Gastrocnemius medialis (tissue), 4 donors: ENCODE measurements around the gene OPALIN. TPM values are rescaled to one million over a fixed set of nuclear protein-coding genes. Genes with fewer than 3 reads are reported as not detected.

Experiments used
- ATAC-seq, 2 donors: fragments of 150-250 bp; one replicate each; pipeline ENCODE4 v1.9.1; 2016
- DNase-seq, 2 donors: peaks; one replicate each; pipeline ENCODE4 v3.0.0-alpha.2; 2019
- H3K27ac ChIP-seq, 4 donors: fragments of 200-600 bp; sonication (generic); 1 replicate in 1 of 4; 2 replicates in 3 of 4; pipeline ENCODE4 v1.5.1; 2016 to 2018; ENCODE audit warnings: mild to moderate bottlenecking in 2 of 4, moderate library complexity in 1 of 4
- H3K27me3 ChIP-seq, 3 donors: fragments of 200-600 bp; sonication (generic) in 2 of 3; 1 replicate in 1 of 3; 2 replicates in 2 of 3; pipeline versions ENCODE4 v1.5.1 to v1.6.0; 2016 to 2019; ENCODE audit warnings: mild to moderate bottlenecking in 1 of 3, moderate library complexity in 1 of 3
- H3K36me3 ChIP-seq, 2 donors: fragments of 200-600 bp; sonication (generic) in 1 of 2; one replicate each; pipeline ENCODE4 v1.5.1; 2017 to 2018
- H3K4me1 ChIP-seq, 2 donors: fragments of 200-600 bp; sonication (generic) in 1 of 2; one replicate each; pipeline ENCODE4 v1.5.1; 2016 to 2017; ENCODE audit warnings: mild to moderate bottlenecking in 2 of 2
- H3K4me3 ChIP-seq, 4 donors: fragments of 200-600 bp; sonication (generic) in 3 of 4; 1 replicate in 1 of 4; 2 replicates in 3 of 4; pipeline ENCODE4 v1.5.1; 2016 to 2019; ENCODE audit warnings: mild to moderate bottlenecking in 2 of 4
- H3K9me3 ChIP-seq, 3 donors: fragments of 200-600 bp; sonication (generic) in 2 of 3; 1 replicate in 1 of 3; 2 replicates in 2 of 3; pipeline ENCODE4 v1.5.1; 2016 to 2019
- POLR2A ChIP-seq, 2 donors: fragments of 450-650 bp; IDR thresholded peaks; one replicate each; pipeline ENCODE4 v1.6.1; 2017; ENCODE audit warnings: antibody characterized with exemption in 2 of 2, mild to moderate bottlenecking in 2 of 2, moderate library complexity in 2 of 2
- in situ Hi-C, 4 donors: fragments of 200-750 bp; cut with MboI; loops; one replicate each; pipeline versions ENCODE4 v1.15.0 to v1.8.0; 2017; ENCODE audit warnings: low sequenced_read_pairs in 4 of 4
- intact Hi-C: fragments of 100-400 bp; cut with DNase I; formaldehyde crosslinking; loops from one replicate; pipeline ENCODE4 v1.15.1; 2023; ENCODE audit warnings: low total_unique reads
- total RNA-seq, 4 donors: library from RNA; depleted of rRNA; stranded (reverse); fragments of >200 nt; gene quantifications; one replicate each; pipeline versions ENCODE4 v1.1.0 to v1.2.3, GENCODE V29; 2016
- TF ChIP-seq, protein P1 (sequence below), 5 experiments: fragments of 450-650 bp in 3 of 5; fragments of 200-600 bp in 2 of 5; sonication (generic) in 2 of 5; IDR thresholded peaks in 4 of 5; conservative IDR thresholded peaks in 1 of 5; 1 replicate in 4 of 5; 2 replicates in 1 of 5; pipeline ENCODE4 v1.5.1; 2016 to 2019; ENCODE audit warnings: antibody characterized with exemption in 5 of 5, mild to moderate bottlenecking in 3 of 5, moderate library complexity in 3 of 5

Gene OPALIN
- total RNA-seq, 4 donors from 2014 or later, result not detected

DNA sequence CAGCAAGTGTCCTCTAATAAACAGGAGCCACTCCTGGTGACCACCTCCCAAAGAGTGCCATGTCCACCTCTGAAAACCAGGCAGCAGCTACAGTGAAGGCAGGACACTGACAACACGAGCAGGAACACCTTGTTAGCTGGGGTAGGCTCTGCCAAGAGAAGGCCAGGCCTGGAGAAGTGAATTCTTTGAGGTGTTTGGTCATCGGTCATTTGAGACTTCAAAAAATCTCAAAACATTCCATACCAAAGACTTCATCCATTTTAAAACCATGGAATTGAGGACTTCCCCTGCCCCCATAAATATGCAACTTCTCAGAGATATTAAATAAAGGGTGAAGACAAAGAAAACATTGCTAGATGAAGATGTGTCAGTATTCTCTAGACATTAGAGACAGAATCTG lies 28.4 kb upstream of the OPALIN start:
- in situ Hi-C loops (loop anchor here (25.0 kb wide), 3 partner anchors 125 to 825 kb away; partner anchors contain the start of gene TLL2 (in 1 of the 4)), intact Hi-C loops (no loop called here)
- H3K4me1 ChIP-seq, result peaks cover 8 to 16% of the 10 kb centered on the region in 2 donors
- H3K9me3 ChIP-seq, result no peaks in the 10 kb centered on the region
- DNase-seq (no peak), ATAC-seq (no peak)
- no peaks in the 10 kb centered on the region for H3K27me3 ChIP-seq
- TF ChIP-seq, protein P1, sequence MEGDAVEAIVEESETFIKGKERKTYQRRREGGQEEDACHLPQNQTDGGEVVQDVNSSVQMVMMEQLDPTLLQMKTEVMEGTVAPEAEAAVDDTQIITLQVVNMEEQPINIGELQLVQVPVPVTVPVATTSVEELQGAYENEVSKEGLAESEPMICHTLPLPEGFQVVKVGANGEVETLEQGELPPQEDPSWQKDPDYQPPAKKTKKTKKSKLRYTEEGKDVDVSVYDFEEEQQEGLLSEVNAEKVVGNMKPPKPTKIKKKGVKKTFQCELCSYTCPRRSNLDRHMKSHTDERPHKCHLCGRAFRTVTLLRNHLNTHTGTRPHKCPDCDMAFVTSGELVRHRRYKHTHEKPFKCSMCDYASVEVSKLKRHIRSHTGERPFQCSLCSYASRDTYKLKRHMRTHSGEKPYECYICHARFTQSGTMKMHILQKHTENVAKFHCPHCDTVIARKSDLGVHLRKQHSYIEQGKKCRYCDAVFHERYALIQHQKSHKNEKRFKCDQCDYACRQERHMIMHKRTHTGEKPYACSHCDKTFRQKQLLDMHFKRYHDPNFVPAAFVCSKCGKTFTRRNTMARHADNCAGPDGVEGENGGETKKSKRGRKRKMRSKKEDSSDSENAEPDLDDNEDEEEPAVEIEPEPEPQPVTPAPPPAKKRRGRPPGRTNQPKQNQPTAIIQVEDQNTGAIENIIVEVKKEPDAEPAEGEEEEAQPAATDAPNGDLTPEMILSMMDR (IDR thresholded peaks at IDR 0.05 in 4 of 5, conservative IDR thresholded peaks at IDR 0.05 in 1 of 5), result no peak
- no peak for TF ChIP-seq POLR2A (IDR thresholded peaks at IDR 0.05)
- H3K27ac ChIP-seq, result no peak overlapping the region
- no peak overlapping the region for H3K4me3 ChIP-seq
- no peaks in the 10 kb centered on the region for H3K36me3 ChIP-seq

DNA sequence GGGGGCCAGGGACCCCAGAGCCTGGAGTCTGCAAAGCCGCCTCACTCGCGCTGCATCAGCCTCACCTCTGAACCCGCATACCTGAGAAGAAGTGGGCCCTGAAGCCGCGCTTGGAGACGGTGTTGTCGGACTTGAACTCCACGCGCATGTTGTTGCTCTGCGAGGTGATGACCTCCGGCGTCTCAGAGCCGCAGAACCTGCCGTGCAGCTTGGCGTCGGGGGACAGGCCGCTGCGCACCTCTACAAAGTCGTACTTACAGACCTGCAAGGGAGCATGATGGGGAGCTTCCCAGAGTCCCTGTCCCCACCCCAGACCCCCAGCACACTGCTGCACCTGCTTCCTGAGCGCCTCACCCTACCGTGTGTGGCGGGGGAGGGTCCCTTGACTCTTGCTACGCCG lies 25.7 kb upstream of the OPALIN start:
- Histone ChIP-seq H3K4me3 (no peak overlapping the region), H3K27ac (no peak overlapping the region), H3K27me3 (no peaks in the 10 kb centered on the region), H3K36me3 (no peaks in the 10 kb centered on the region), H3K9me3 (no peaks in the 10 kb centered on the region), H3K4me1 (peaks cover 0 to 2% of the 10 kb centered on the region in 2 donors)
- DNase-seq (no peak), ATAC-seq (no peak)
- TF ChIP-seq POLR2A (IDR thresholded peaks at IDR 0.05), result no peak
- TF ChIP-seq, protein P1 (IDR thresholded peaks at IDR 0.05 in 4 of 5, conservative IDR thresholded peaks at IDR 0.05 in 1 of 5), result no peak
- in situ Hi-C loops (loop anchor here (25.0 kb wide), 3 partner anchors 128 to 828 kb away; partner anchors contain the start of gene TLL2 (in 1 of the 4)), intact Hi-C loops (no loop called here)

DNA sequence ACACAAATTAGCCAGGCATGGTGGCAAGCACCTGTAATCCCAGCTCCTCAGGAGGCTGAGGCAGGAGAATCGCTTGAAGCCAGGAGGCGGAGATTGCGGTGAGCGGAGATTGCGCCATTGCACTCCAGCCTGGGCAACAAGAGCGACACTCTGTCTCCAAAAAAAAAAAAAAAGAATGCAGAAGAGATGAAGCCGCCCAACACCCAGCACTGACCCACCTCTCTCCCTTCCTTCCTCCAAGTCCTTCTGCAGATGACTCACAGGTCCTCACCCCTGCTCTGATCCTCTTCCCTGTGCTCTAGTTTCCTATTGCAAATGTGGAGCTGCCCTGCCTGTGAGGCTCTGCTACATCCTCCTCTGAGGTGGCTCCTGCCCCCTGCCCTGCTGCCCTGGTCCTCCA lies 22.0 kb upstream of the OPALIN start:
- in situ Hi-C loops (loop anchor here (25.0 kb wide), 3 partner anchors 131 to 831 kb away; partner anchors contain the start of gene TLL2 (in 1 of the 4)), intact Hi-C loops (no loop called here)
- H3K27me3 ChIP-seq, result no peaks in the 10 kb centered on the region
- no peaks in the 10 kb centered on the region for H3K36me3 ChIP-seq
- no peak overlapping the region for H3K4me3 ChIP-seq
- no peak for DNase-seq
- TF ChIP-seq, protein P1 (IDR thresholded peaks at IDR 0.05 in 4 of 5, conservative IDR thresholded peaks at IDR 0.05 in 1 of 5), result no peak
- TF ChIP-seq POLR2A (IDR thresholded peaks at IDR 0.05), result no peak
- H3K9me3 ChIP-seq, result no peaks in the 10 kb centered on the region
- H3K4me1 ChIP-seq, result no peaks in the 10 kb centered on the region
- ATAC-seq, result no peak
- no peak overlapping the region for H3K27ac ChIP-seq

DNA sequence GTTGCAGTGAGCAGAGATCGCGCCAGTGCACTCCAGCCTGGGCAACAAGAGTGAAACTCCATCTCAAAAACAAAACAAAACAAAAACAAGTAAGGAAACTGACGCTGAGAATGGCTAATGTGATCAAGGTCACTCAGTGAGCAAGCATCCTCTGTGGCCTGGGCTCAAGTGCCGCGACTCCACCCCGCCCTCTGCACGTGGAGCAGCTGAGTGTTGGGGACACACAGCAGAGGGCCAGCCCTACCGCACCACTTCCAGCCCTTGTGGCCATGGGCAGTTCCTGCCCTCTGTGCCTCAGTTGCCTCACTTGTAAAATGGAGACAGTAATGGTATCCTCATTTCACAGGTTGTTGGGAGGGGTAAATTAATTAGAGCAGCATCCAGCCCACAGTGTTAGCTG lies 21.0 kb upstream of the OPALIN start:
- intact Hi-C loops (loop anchor here (5.0 to 10.0 kb wide), 2 partner anchors 453 to 835 kb away; partner anchors contain the start of gene LCOR), in situ Hi-C loops (loop anchor here (10.0 to 25.0 kb wide), 5 partner anchors 133 to 833 kb away; partner anchors contain the start of gene TLL2 (in 2 of the 4))
- ATAC-seq (no peak), DNase-seq (no peak)
- Histone ChIP-seq H3K36me3 (no peaks in the 10 kb centered on the region), H3K4me3 (no peak overlapping the region), H3K4me1 (peaks cover 0 to 3% of the 10 kb centered on the region in 2 donors), H3K27ac (no peak overlapping the region), H3K9me3 (no peaks in the 10 kb centered on the region), H3K27me3 (no peaks in the 10 kb centered on the region)
- TF ChIP-seq POLR2A (IDR thresholded peaks at IDR 0.05), result no peak
- TF ChIP-seq, protein P1 (IDR thresholded peaks at IDR 0.05 in 4 of 5, conservative IDR thresholded peaks at IDR 0.05 in 1 of 5), result no peak
